Sigmoid colon (tissue), 7 donors: ENCODE data around the gene PTPRE. TPM values are rescaled to one million over a fixed set of nuclear protein-coding genes. Genes with fewer than 3 reads are reported as not detected.

ENCODE experiments used
- DNase-seq: peaks from one replicate; pipeline ENCODE4 v3.0.0-alpha.2; 2019
- H3K27ac ChIP-seq, 4 donors: fragments of 200-600 bp; sonication (generic); one replicate each; pipeline ENCODE4 v1.5.1; 2016 to 2019; ENCODE audit warnings: mild to moderate bottlenecking in 1 of 4
- H3K27me3 ChIP-seq, 3 donors: fragments of 200-600 bp; sonication (generic); one replicate each; pipeline ENCODE4 v1.5.1; 2019; ENCODE audit warnings: mild to moderate bottlenecking in 1 of 3
- H3K36me3 ChIP-seq, 4 donors: fragments of 200-600 bp; sonication (generic); one replicate each; pipeline ENCODE4 v1.5.1; 2016 to 2019
- H3K4me1 ChIP-seq, 4 donors: fragments of 200-600 bp; sonication (generic); one replicate each; pipeline ENCODE4 v1.5.1; 2017 to 2019
- H3K4me3 ChIP-seq, 4 donors: fragments of 200-600 bp; sonication (generic); one replicate each; pipeline ENCODE4 v1.5.1; 2017 to 2019; ENCODE audit warnings: mild to moderate bottlenecking in 2 of 4, moderate library complexity in 1 of 4
- H3K9me3 ChIP-seq, 4 donors: fragments of 200-600 bp in 3 of 4; sonication (generic) in 3 of 4; one replicate each; pipeline versions ENCODE4 v1.5.1 to v1.6.1; 2013 to 2019
- EP300 ChIP-seq, 4 donors: sonication (generic); formaldehyde crosslinking; IDR thresholded peaks; one replicate each; pipeline ENCODE4 v1.6.1; 2017; ENCODE audit warnings: antibody characterized with exemption in 4 of 4
- POLR2A ChIP-seq, 2 donors: fragments of 450-650 bp; IDR thresholded peaks; one replicate each; pipeline ENCODE4 v1.6.1; 2016; ENCODE audit warnings: antibody characterized with exemption in 2 of 2, mild to moderate bottlenecking in 2 of 2, moderate library complexity in 2 of 2
- POLR2AphosphoS5 ChIP-seq, 4 donors: sonication (generic); formaldehyde crosslinking; IDR thresholded peaks; one replicate each; pipeline ENCODE4 v1.6.1; 2017; ENCODE audit warnings: antibody characterized with exemption in 4 of 4
- WGBS, 2 donors: extraction: QIAGEN DNeasy Blood & Tissue Kit; methylation state at CpG; one replicate each; pipeline ENCODE4 v1.1.7; 2013; 5-methylcytosine and 5-hydroxymethylcytosine counted together
- intact Hi-C: fragments of 100-400 bp; cut with DNase I; formaldehyde crosslinking; loops from one replicate; pipeline ENCODE4 v1.15.1; 2023
- polyA plus RNA-seq, 3 donors: library from polyadenylated mRNA; stranded (reverse); fragments of 200-250 nt; gene quantifications; one replicate each; pipeline ENCODE4 v1.2.3, GENCODE V29; 2013
- total RNA-seq, 4 donors: library from RNA; depleted of rRNA; stranded (reverse); fragments of >200 nt; gene quantifications; one replicate each; pipeline ENCODE4 v1.1.0, GENCODE V29; 2016
- TF ChIP-seq, protein P1 (sequence below), 4 experiments: fragments of 450-650 bp in 3 of 4; fragments of 200-600 bp in 1 of 4; IDR thresholded peaks; one replicate each; pipeline ENCODE4 v1.5.1; 2016 to 2019; ENCODE audit warnings: antibody characterized with exemption in 4 of 4, mild to moderate bottlenecking in 3 of 4, moderate library complexity in 2 of 4
- donor health status: healthy with polysubstance abuse.
- donor health status: Bipolar disorder and iron deficiency.
- donor health status: healthy.

The PTPRE gene
- total and polyA plus RNA-seq, 7 donors = 4.2 to 17.9 (median 11.9) TPM

DNA sequence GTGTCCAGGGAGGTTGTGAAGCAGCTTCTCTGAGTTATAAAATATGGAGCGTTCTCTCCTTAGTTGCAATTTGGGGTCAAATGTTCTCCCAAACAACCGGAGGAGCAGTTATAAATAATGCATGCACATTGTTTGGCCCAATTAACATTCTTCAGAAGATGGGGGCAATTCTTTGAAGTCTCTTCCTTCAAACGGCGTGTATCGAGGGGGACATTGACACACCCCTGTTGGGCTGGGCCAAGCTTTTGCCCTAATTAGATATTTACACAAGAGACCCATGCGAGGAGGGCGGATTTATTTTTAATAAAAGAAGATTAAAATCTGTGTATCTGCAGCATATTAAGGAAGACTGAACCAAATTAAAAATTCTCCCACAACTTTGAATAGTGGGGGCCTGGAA lies 107.3 kb downstream of the PTPRE start:
- WGBS, 2 donors = 82 to 89% methylated on average over 7 of the region's 7 CpGs
- no peaks in the 10 kb centered on the region for H3K9me3 ChIP-seq

DNA sequence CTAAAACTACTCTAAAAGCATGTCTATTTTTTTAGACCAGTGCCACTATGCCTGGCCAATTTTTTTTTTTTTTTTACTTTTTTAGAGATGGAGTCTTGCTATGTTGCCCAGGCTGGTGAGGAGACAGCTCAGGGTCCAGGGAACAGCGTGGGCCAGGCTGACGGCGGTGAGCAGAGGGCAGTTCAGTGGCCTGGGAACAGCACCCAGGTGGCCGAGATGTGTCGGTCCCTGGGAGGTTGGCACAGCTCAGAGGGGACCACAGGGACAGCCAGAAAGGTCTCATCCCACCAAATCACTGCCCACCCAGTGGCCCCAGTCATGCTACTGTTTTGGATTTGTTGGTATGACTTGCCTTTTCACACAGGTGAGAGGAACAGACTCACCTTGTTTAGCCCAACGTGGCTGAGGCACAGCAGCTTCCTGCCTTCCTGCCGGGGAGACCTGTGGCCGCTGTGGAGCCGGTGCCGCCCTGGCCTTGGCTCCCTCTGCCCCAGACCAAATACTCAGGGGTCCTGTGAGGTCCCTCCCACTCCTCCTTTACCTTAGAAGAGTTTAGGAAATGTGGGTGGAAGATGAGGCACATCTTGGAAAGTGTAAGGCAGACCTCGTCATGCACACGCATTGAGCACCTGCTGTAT lies 109.6 kb downstream of the PTPRE start:
- 89 to 92% methylated on average over 12 of the region's 12 CpGs for WGBS, 2 donors
- peaks cover 0 to 3% (median 0%) of the 10 kb centered on the region in 4 donors for H3K4me1 ChIP-seq
- H3K36me3 ChIP-seq = no peaks in the 10 kb centered on the region
- H3K4me3 ChIP-seq = no peak overlapping the region
- H3K27me3 ChIP-seq = no peaks in the 10 kb centered on the region
- intact Hi-C loops = no loop called here
- H3K9me3 ChIP-seq = no peaks in the 10 kb centered on the region
- TF ChIP-seq, protein P1, sequence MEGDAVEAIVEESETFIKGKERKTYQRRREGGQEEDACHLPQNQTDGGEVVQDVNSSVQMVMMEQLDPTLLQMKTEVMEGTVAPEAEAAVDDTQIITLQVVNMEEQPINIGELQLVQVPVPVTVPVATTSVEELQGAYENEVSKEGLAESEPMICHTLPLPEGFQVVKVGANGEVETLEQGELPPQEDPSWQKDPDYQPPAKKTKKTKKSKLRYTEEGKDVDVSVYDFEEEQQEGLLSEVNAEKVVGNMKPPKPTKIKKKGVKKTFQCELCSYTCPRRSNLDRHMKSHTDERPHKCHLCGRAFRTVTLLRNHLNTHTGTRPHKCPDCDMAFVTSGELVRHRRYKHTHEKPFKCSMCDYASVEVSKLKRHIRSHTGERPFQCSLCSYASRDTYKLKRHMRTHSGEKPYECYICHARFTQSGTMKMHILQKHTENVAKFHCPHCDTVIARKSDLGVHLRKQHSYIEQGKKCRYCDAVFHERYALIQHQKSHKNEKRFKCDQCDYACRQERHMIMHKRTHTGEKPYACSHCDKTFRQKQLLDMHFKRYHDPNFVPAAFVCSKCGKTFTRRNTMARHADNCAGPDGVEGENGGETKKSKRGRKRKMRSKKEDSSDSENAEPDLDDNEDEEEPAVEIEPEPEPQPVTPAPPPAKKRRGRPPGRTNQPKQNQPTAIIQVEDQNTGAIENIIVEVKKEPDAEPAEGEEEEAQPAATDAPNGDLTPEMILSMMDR (IDR thresholded peaks at IDR 0.05) = no peak
- no peak for TF ChIP-seq POLR2AphosphoS5 (IDR thresholded peaks at IDR 0.05)
- no peak for TF ChIP-seq EP300 (IDR thresholded peaks at IDR 0.05)
- TF ChIP-seq POLR2A (IDR thresholded peaks at IDR 0.05) = no peak
- no peak overlapping the region for H3K27ac ChIP-seq
- DNase-seq = peak; percentile 42

More for the DNA sequence above, 107.3 kb downstream of the PTPRE start:
- H3K36me3 ChIP-seq = no peaks in the 10 kb centered on the region
- no peak overlapping the region for H3K27ac ChIP-seq
- no peaks in the 10 kb centered on the region for H3K27me3 ChIP-seq
- no peak for TF ChIP-seq POLR2A (IDR thresholded peaks at IDR 0.05)
- TF ChIP-seq POLR2AphosphoS5 (IDR thresholded peaks at IDR 0.05) = no peak
- no peak for TF ChIP-seq EP300 (IDR thresholded peaks at IDR 0.05)
- TF ChIP-seq, protein P1 (IDR thresholded peaks at IDR 0.05) = no peak
- DNase-seq = peak; percentile 30
- intact Hi-C loops = no loop called here
- no peak overlapping the region for H3K4me3 ChIP-seq
- peaks cover 0 to 4% (median 2%) of the 10 kb centered on the region in 4 donors for H3K4me1 ChIP-seq

GRCh38 chr10:128017822-128018221 lies 110.9 kb downstream of the PTPRE start:
- Histone ChIP-seq H3K4me3 (no peak overlapping the region), H3K4me1 (no peaks in the 10 kb centered on the region), H3K27ac (no peak overlapping the region), H3K9me3 (no peaks in the 10 kb centered on the region), H3K36me3 (no peaks in the 10 kb centered on the region), H3K27me3 (no peaks in the 10 kb centered on the region)
- intact Hi-C loops = no loop called here
- peak; percentile 41 for DNase-seq
- no peak for TF ChIP-seq POLR2AphosphoS5 (IDR thresholded peaks at IDR 0.05)
- TF ChIP-seq POLR2A (IDR thresholded peaks at IDR 0.05) = no peak
- TF ChIP-seq, protein P1 (IDR thresholded peaks at IDR 0.05) = no peak
- TF ChIP-seq EP300 (IDR thresholded peaks at IDR 0.05) = no peak
- 78 to 82% methylated on average over 14 of the region's 14 CpGs for WGBS, 2 donors

DNA sequence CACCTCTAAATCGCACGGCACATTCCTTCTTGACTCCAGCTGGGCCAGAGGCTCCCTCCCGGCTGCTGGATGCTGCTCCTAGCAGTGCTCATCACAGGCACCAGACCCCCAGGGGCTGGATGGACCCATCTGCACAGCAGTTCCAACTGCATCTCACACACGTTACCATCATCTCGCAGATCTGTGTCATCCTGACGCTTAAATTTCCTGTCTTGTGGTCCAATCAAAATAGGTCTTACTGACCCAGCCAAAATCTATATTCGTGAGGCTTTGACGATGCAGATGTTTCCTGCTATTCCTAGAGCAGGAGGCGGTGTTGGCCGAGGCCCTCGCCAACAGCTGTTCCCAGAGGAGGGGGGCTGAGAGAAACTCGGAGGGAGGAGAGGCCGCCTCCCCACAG lies 111.3 kb downstream of the PTPRE start:
- H3K4me1 ChIP-seq = no peaks in the 10 kb centered on the region
- DNase-seq = peak; percentile 68
- intact Hi-C loops = no loop called here

More for the DNA sequence above, 111.3 kb downstream of the PTPRE start:
- WGBS, 2 donors = 38 to 82% methylated on average over 13 of the region's 13 CpGs
- H3K27me3 ChIP-seq = no peaks in the 10 kb centered on the region
- TF ChIP-seq POLR2A (IDR thresholded peaks at IDR 0.05) (no peak), EP300 (IDR thresholded peaks at IDR 0.05) (no peak), POLR2AphosphoS5 (IDR thresholded peaks at IDR 0.05) (no peak)
- TF ChIP-seq, protein P1 (IDR thresholded peaks at IDR 0.05) = no peak
- H3K9me3 ChIP-seq = no peaks in the 10 kb centered on the region
- H3K4me3 ChIP-seq = no peak overlapping the region
- no peak overlapping the region for H3K27ac ChIP-seq
- no peaks in the 10 kb centered on the region for H3K36me3 ChIP-seq
